Glutamatergic neuron (in vitro differentiated cells): ENCODE measurements around the gene C15orf39. TPM values are rescaled to one million over a fixed set of nuclear protein-coding genes. Genes with fewer than 3 reads are reported as not detected.
"Not testable (repeated sequence)": the region's sequence is repeated elsewhere in the genome, so short reads cannot be mapped to it uniquely, and the experiment has no call there.

Experiments
- DNase-seq: peaks from one replicate; pipeline ENCODE4 v3.0.0; 2022
- H3K27ac Mint-ChIP-seq: one replicate; pipeline ENCODE4 v1.8.0; 2020; ENCODE audit warnings: mild to moderate bottlenecking, mixed read lengths, inconsistent platforms; ENCODE audit not compliant: unreplicated experiment
- H3K27me3 Mint-ChIP-seq: one replicate; pipeline ENCODE4 v1.8.0; 2020; ENCODE audit warnings: mild to moderate bottlenecking, moderate library complexity, mixed read lengths, inconsistent platforms; ENCODE audit not compliant: unreplicated experiment
- H3K36me3 Mint-ChIP-seq: one replicate; pipeline ENCODE4 v1.8.0; 2020; ENCODE audit warnings: mild to moderate bottlenecking, mixed read lengths, inconsistent platforms; ENCODE audit not compliant: unreplicated experiment
- H3K4me1 Mint-ChIP-seq: one replicate; pipeline ENCODE4 v1.8.0; 2020; ENCODE audit warnings: mild to moderate bottlenecking, low read depth, mixed read lengths, inconsistent platforms; ENCODE audit not compliant: unreplicated experiment
- H3K4me3 Mint-ChIP-seq: one replicate; pipeline ENCODE4 v1.8.0; 2020; ENCODE audit warnings: mild to moderate bottlenecking, mixed read lengths, inconsistent platforms; ENCODE audit not compliant: unreplicated experiment
- H3K9me3 Mint-ChIP-seq: one replicate; pipeline ENCODE4 v1.8.0; 2020; ENCODE audit warnings: mild to moderate bottlenecking, moderate library complexity, mixed read lengths, inconsistent platforms; ENCODE audit not compliant: unreplicated experiment
- CTCF ChIP-seq: fragments of 200-600 bp; sonication (generic); IDR thresholded peaks from one replicate; pipeline ENCODE4 v1.5.0; 2021; ENCODE audit not compliant: partially characterized antibody, unreplicated experiment
- total RNA-seq: library from RNA; stranded (reverse); fragmentation: NEBNext Ultra II Directional; extraction: Animal tissue kit (Norgen Biotek cat#: 25700); gene quantifications from one replicate; pipeline ENCODE4 v1.2.1, GENCODE V29; 2021; ENCODE audit not compliant: unreplicated experiment

The C15orf39 gene
- total RNA-seq, 1 donor from 2014 or later: 9.0 TPM

GRCh38 chr15:75161106-75161916, 40.4 kb upstream of the C15orf39 start:
- no peak for DNase-seq
- Mint-ChIP-seq H3K27ac (no peak overlapping the region), H3K27me3 (peaks cover 2% of the 10 kb centered on the region), H3K4me3 (no peak overlapping the region), H3K4me1 (no peaks in the 10 kb centered on the region), H3K9me3 (no peaks in the 10 kb centered on the region), H3K36me3 (no peaks in the 10 kb centered on the region)
- no peak for TF ChIP-seq CTCF

- Mint-ChIP-seq H3K27me3 (peaks cover 2% of the 10 kb centered on the region), H3K9me3 (peaks cover 3% of the 10 kb centered on the region), H3K36me3 (no peaks in the 10 kb centered on the region), H3K27ac (no peak overlapping the region), H3K4me1 (no peaks in the 10 kb centered on the region), H3K4me3 (no peak overlapping the region)
- TF ChIP-seq CTCF: no peak
- DNase-seq: no peak
Measured at GRCh38 chr15:75161917-75162414, 39.7 kb upstream of the C15orf39 start.

DNA sequence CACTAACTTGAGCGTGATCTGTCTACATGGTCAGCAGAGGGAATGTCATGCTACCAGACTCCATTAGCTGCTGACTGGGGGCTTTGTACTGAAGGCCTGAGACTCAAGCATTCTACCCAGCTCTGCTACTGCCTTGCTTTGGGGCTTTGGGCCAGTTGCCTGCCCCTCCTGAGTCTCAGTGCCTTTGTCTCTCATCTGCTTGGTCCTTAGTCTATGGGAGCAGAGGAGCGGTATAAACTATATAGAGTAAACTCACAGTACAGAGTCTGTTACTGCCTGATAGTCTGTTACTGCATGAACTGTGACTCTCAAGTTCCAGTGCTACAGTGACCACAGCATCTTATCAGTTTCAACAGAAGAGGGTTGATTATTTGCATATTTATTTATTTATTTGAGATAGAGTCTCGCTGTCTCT, 38.5 kb upstream of the C15orf39 start:
- peaks cover 2% of the 10 kb centered on the region for H3K27me3 Mint-ChIP-seq
- H3K27ac Mint-ChIP-seq: no peak overlapping the region
- H3K4me1 Mint-ChIP-seq: no peaks in the 10 kb centered on the region
- TF ChIP-seq CTCF: no peak
- no peak for DNase-seq
- H3K4me3 Mint-ChIP-seq: no peak overlapping the region
- H3K36me3 Mint-ChIP-seq: no peaks in the 10 kb centered on the region
- H3K9me3 Mint-ChIP-seq: peaks cover 3% of the 10 kb centered on the region

DNA sequence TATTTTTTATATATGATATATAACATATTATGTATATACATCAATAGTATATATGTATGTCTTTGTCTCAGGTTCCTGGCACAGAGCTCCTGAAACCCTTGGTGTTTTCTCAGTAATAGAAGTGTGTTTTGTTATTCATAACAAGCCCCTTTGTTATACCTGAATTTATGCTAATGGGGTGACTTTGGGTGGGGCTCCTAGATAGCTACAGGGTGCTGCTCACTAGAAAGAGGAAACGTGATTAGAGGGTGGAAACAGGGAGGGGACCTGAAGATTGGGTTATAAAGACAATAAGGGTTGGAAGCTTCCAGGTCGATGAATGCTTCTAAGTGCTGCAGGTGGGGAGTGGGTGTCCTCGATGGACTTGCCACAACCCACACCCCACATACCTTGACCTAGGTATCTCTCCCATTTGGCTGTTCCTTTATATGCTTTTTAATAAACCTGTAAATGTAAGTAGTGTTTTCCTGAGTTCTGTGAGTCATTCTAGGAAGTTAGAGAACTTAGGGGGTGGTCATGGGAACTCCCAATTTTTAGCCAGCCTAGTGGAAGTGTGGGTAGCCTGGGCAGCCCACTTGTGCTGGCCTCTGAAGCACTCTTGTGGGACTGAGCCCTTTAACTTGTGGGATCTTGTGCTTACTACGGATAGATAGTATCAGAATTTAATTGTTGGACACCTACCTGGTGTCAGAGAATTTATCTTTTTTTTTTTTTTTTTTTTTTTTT, 36.9 kb upstream of the C15orf39 start:
- Mint-ChIP-seq H3K27ac (no peak overlapping the region), H3K4me1 (no peaks in the 10 kb centered on the region), H3K4me3 (no peak overlapping the region), H3K36me3 (peaks cover 2% of the 10 kb centered on the region), H3K27me3 (no peaks in the 10 kb centered on the region), H3K9me3 (peaks cover 3% of the 10 kb centered on the region)
- DNase-seq: no peak
- no peak for TF ChIP-seq CTCF

DNA sequence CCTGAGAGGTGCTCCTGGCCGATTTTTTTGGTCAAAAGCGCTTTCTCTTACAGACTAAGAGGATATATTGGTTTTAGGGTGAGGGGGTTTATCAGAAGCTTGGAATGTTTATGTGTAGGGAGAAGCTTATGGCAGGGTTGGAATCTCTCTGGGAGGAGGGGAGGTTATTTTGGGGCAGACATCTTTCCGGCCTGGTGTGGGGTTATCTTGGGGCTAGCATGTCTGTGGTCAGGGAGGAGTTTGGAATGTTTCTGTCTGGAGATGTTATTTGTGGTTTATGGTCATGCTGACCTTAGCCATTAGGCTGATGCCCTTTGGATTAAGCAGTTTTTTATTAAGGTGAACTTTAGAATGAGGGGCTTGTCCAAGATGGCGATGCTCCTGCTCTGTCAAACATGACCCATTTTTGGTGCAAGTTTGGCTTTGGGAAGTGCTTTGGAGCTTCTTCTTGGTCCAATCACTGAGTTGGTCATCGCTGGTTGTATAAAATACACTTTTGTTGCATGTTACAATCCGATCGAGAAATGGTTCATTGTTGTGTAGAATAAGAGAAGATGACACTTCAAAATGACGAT, 35.1 kb upstream of the C15orf39 start:
- not testable (repeated sequence) for H3K27ac Mint-ChIP-seq, H3K36me3 Mint-ChIP-seq, H3K4me3 Mint-ChIP-seq, H3K27me3 Mint-ChIP-seq, H3K9me3 Mint-ChIP-seq, H3K4me1 Mint-ChIP-seq, DNase-seq
